ENCODE results near the gene ECHS1.

Gene ECHS1

DNA sequence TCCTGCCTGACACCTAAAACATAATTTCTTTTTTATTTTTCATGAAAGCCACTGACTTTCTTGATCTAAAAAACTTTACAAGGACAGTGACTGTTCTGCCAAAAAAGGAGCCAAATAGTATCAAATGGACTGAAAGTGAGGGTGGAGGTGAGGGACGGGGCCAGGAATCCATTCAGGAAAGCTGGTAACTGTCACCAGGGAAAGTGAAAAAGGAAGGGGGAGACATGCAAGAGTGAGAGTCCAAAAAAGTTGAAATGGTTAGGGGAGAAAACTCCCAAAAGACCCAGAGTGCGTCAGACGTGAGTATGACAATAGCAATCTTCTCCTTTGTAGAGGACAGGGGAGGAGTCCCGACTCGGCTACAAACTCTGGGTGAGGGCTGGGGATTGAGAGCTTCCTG, 28.9 kb downstream of the ECHS1 start:
- Histone ChIP-seq H3K4me1 (ENCODE audit: insufficient read depth, low read length) (peaks cover 4% of the 10 kb centered on the region), H3K9me3 (ENCODE audit: low read length) (no peaks in the 10 kb centered on the region), H3K36me3 (ENCODE audit: insufficient read depth, low read length) (no peaks in the 10 kb centered on the region), H3K4me3 (ENCODE audit: low read length) (no peak overlapping the region), H3K27me3 (ENCODE audit: insufficient read depth, low read length) (no peaks in the 10 kb centered on the region), H2AFZ (ENCODE audit: low read depth, low read length) (no peak overlapping the region)

DNA sequence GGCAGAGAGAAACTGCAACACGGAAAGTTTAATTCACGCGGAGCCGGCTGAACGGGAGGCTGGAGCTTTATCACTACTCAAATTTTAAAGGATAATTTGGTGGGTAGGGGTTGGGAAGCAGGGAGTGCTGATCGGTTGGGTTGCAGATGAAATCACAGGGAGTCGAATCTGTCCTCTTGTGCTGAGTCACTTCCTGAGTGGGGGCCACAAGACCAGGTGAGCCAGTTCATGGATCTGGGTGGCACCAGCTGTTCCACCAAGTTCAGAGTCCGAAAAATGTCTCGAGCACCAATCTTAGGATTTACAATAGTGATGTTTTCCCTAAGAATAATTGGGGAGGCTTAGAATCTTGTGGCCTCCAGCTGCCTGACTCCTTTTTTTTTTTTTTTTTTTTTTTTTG, 29.6 kb downstream of the ECHS1 start:
- Histone ChIP-seq H3K36me3 (ENCODE audit: insufficient read depth, low read length) (no peaks in the 10 kb centered on the region), H3K4me1 (ENCODE audit: insufficient read depth, low read length) (peaks cover 4% of the 10 kb centered on the region), H3K4me3 (ENCODE audit: low read length) (no peak overlapping the region), H3K27me3 (ENCODE audit: insufficient read depth, low read length) (no peaks in the 10 kb centered on the region), H2AFZ (ENCODE audit: low read depth, low read length) (no peak overlapping the region), H3K9me3 (ENCODE audit: low read length) (no peaks in the 10 kb centered on the region)

DNA sequence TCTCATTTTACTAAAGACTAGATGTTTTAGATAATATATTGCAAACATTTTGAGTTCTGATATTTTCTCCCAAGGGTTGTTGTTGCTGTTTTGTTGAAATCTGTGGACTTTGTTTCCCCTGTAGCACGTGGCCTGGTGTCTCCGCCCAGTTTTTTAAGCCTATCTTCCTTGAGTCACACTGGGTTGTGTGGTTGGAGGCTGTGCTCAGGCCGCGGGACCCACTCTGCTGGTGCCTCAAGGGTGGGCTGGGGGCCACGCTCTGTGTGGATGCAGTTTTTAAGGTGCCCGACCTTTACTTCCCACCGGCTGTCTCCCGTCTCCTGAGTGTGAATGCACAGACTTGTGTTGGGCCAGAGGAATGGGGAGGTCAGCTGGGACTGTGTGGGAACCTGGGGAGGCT, 30.2 kb downstream of the ECHS1 start:
- H3K27me3 ChIP-seq (ENCODE audit: insufficient read depth, low read length) = no peaks in the 10 kb centered on the region
- H3K4me3 ChIP-seq (ENCODE audit: low read length) = no peak overlapping the region
- no peaks in the 10 kb centered on the region for H3K9me3 ChIP-seq (ENCODE audit: low read length)
- no peak overlapping the region for H2AFZ ChIP-seq (ENCODE audit: low read depth, low read length)
- no peaks in the 10 kb centered on the region for H3K36me3 ChIP-seq (ENCODE audit: insufficient read depth, low read length)
- H3K4me1 ChIP-seq (ENCODE audit: insufficient read depth, low read length) = peaks cover 4% of the 10 kb centered on the region

DNA sequence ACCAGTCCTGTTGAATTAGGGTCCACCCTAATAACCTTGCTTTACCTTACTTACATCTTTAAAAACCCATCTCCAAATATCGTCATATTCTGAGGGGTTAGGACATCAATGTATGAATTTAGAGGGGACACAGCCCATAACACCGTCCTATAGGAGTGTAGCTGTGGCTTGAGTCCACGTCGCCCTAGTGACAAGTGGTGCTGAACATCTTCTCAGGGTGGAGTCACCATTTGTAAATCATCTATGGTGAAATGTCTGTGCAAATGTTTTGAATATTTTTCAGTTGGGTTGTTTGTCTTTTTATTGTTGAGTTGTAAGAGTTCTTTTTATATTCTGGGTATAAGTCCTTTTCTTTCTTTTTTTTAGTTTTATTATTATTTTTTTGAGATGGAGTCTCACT, 31.2 kb downstream of the ECHS1 start:
- Histone ChIP-seq H3K27me3 (ENCODE audit: insufficient read depth, low read length) (peaks cover 6% of the 10 kb centered on the region), H2AFZ (ENCODE audit: low read depth, low read length) (no peak overlapping the region), H3K9me3 (ENCODE audit: low read length) (no peaks in the 10 kb centered on the region), H3K4me1 (ENCODE audit: insufficient read depth, low read length) (peaks cover 4% of the 10 kb centered on the region), H3K36me3 (ENCODE audit: insufficient read depth, low read length) (no peaks in the 10 kb centered on the region), H3K4me3 (ENCODE audit: low read length) (no peak overlapping the region)

DNA sequence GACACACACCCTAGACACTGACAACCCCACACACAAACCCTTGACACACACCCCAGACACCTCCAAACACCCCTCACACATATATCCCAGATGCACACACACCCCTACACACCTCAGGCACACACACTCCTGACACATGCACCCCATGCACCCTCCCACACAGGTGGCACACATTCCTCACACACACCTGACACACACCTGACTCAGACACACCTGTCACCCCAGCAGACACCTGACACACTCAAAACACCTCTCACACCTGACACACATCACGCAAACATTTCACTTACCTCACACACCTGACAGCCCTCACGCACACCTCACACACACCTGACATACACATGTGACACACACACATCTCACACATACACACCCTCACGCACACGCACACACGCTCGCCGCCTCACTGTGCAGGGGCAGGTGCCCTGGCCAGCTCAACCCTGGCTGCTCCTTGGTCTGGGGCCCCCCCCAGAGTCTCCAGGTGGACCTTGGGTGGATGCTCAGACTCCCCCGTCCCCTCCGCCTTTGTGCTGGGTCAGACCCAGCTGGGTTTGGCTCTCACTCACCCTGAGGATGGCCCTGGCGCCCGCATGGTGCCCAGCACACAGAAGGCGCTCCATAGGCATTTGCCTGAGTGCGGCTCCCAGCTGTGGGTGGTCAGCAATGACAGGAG, 33.3 kb downstream of the ECHS1 start:
- H3K9me3 ChIP-seq (ENCODE audit: low read length) = no peaks in the 10 kb centered on the region
- no peak overlapping the region for H2AFZ ChIP-seq (ENCODE audit: low read depth, low read length)
- H3K4me1 ChIP-seq (ENCODE audit: insufficient read depth, low read length) = peaks cover 14% of the 10 kb centered on the region
- H3K4me3 ChIP-seq (ENCODE audit: low read length) = no peak overlapping the region
- peaks cover 25% of the 10 kb centered on the region for H3K27me3 ChIP-seq (ENCODE audit: insufficient read depth, low read length)
- no peaks in the 10 kb centered on the region for H3K36me3 ChIP-seq (ENCODE audit: insufficient read depth, low read length)

DNA sequence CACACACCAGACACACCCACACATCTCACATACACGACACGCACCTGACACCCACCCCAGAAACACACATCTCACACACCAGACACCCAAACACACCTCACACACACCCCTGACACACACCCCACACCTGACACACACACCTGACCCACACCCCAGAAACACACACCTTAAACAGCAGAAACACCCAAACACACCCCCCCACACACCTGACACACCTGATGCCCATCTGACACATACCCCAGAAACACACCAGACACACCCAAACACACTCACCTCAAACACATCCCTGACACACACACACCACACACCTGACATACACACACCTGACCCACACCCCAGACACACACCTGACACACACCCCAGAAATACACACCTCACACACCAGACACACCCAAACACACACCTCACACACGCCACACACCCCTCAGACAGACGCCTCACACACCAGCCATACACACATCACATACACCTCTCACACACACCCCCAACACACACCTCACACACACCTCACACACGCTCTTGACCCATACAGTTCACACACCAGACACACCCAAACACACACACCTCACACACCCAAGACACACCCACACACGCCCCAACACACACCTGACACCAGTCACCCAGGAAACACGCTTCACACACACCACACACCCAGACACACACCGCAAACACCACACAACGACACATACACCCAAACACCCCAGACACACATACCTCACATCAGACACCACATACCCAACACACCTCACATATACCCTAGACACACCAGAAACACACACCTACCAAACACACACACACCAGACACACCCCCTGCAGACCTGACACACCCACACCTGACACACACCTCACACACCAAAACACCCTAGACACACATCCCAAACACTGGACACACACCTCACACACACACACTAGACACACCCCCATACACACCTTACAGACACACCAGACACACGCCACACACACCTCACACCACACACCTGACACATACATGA, 34.8 kb downstream of the ECHS1 start:
- peaks cover 31% of the 10 kb centered on the region for H3K27me3 ChIP-seq (ENCODE audit: insufficient read depth, low read length)
- no peaks in the 10 kb centered on the region for H3K36me3 ChIP-seq (ENCODE audit: insufficient read depth, low read length)
- no peak overlapping the region for H3K4me3 ChIP-seq (ENCODE audit: low read length)
- H3K4me1 ChIP-seq (ENCODE audit: insufficient read depth, low read length) = peaks cover 14% of the 10 kb centered on the region
- H2AFZ ChIP-seq (ENCODE audit: low read depth, low read length) = no peak overlapping the region
- no peaks in the 10 kb centered on the region for H3K9me3 ChIP-seq (ENCODE audit: low read length)

DNA sequence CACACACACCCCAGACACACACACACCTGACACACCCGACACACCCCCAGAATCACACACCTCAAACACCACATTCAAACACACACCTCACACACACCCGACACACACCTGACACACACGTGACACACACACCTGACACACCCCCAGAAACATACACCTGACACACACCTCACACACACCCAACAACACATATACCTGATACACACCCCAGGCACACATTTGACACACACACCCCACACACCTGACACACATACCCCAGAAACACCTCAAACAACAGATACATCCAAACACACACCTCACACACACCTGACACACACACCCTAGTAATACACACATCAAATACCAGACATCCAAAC, 35.8 kb downstream of the ECHS1 start:
- no peaks in the 10 kb centered on the region for H3K36me3 ChIP-seq (ENCODE audit: insufficient read depth, low read length)
- H3K4me3 ChIP-seq (ENCODE audit: low read length) = no peak overlapping the region
- H3K9me3 ChIP-seq (ENCODE audit: low read length) = peaks cover 6% of the 10 kb centered on the region
- no peak overlapping the region for H2AFZ ChIP-seq (ENCODE audit: low read depth, low read length)
- H3K4me1 ChIP-seq (ENCODE audit: insufficient read depth, low read length) = peaks cover 14% of the 10 kb centered on the region
- H3K27me3 ChIP-seq (ENCODE audit: insufficient read depth, low read length) = peaks cover 31% of the 10 kb centered on the region

DNA sequence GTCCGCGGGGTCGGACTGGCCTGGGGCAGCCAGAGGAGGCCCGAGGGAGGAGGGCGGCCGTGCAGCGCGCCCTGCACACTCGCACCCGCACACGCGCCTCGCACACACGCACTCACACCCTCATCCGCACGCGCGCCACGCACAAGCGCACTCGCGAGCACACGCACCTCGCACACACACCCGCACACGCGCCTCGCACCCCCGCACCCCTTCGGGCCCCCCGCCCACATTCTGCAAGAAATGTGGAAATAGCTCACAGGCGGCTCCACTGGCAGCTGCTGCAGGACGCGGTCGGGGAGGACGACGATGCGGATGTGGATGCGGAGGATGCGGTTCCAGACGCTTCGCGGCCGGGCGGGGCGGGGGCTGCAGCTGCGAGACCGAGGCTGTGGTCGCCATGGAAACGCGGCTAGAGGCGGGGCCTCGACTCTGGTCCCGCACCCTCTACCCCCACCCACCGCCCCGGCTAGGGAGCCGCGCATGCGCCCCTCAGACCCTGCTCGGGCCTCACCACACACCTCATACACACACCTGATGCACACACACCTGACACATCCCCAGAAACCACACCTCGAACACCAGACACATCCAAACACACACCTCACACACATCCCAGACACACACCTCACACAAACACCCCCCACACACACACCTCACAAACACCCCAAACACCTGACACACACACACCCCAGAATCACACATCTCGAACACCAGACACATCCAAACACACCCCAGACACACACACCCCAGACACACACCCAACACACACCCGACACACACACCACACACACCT, 36.4 kb downstream of the ECHS1 start, which contains the start of gene CALY:
Gene CALY (minus strand): TSS at position 320 of the 793 bp plus-strand sequence. CDS start 7,907 bp downstream, outside the sequence.
- Histone ChIP-seq H3K27me3 (ENCODE audit: insufficient read depth, low read length) (peaks cover 31% of the 10 kb centered on the region), H3K4me3 (ENCODE audit: low read length) (no peak within 1 kb of the TSS), H3K4me1 (ENCODE audit: insufficient read depth, low read length) (peaks cover 14% of the 10 kb centered on the region), H3K36me3 (ENCODE audit: insufficient read depth, low read length) (no peaks in the 10 kb centered on the region), H3K9me3 (ENCODE audit: low read length) (peaks cover 9% of the 10 kb centered on the region), H2AFZ (ENCODE audit: low read depth, low read length) (peak within 1 kb of the TSS; percentile 60)

DNA sequence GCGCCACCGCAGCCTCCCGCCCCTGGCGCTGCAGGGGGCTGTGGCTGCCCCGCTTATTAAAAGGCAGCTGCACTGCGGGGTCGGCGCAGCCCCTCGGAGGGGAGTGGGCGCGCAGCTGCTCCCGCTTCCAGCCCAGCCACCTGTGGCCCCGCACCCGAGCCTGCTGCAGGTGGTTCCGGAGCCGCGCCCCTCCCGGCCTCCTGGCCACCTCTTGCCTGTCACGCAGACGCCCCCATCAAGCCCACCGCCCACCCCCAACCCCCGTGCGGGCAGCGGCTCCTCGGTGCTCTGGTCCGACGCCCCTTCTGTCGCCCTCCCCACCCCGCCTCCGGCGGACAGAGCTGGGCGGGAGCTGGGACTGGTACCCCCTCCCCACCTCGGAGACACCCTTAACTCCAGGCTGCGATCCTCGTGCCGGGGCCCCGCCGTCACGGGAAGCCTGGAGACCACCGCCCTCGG, 37.0 kb downstream of the ECHS1 start:
- H3K4me3 ChIP-seq (ENCODE audit: low read length) = no peak overlapping the region
- peaks cover 14% of the 10 kb centered on the region for H3K4me1 ChIP-seq (ENCODE audit: insufficient read depth, low read length)
- H3K27me3 ChIP-seq (ENCODE audit: insufficient read depth, low read length) = peaks cover 31% of the 10 kb centered on the region
- H2AFZ ChIP-seq (ENCODE audit: low read depth, low read length) = no peak overlapping the region
- no peaks in the 10 kb centered on the region for H3K36me3 ChIP-seq (ENCODE audit: insufficient read depth, low read length)
- peaks cover 9% of the 10 kb centered on the region for H3K9me3 ChIP-seq (ENCODE audit: low read length)

DNA sequence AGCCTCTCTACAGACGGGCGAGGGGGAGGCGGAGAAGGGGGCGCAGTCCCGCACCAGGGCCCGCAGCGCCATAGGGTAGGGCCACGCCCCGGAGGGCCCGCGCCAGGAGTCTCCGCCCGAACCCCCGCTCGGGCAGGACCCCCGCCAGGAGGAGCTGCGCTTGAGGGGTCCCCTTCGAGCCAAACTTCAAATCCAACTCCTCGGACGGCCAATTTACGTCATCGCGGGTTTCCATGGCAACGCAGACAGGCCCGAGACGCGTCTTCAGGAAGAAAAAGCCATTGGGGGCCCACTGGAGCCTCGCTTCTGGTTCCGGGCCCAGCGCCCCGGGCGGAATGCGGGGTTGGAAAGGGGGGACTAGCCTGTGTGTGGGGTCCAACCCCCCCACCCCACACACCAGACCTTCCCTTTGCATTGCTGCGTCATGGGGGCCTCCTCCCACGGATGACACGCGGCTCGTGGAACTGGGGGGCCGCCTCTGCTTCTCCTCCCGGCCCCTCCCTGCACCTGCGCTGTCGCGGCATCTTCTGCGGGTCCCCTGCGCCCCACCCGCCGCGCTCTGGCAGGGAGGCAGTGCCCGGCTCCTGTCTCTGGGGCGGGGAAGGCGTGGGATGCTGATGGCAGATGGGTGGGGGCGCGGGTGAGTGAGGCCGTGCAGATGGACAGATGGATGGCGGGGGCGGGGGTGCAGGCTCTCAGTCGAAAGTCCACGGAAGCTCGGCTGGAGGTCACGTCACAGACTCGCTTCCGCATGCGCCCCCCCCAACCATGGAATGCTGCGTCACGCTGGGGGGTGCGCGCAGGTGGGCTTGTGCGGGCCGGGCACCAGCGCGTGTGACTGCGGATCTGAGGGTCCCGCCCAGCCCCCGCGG, 37.7 kb downstream of the ECHS1 start:
- Histone ChIP-seq H3K9me3 (ENCODE audit: low read length) (peaks cover 9% of the 10 kb centered on the region), H3K27me3 (ENCODE audit: insufficient read depth, low read length) (peaks cover 35% of the 10 kb centered on the region)

DNA sequence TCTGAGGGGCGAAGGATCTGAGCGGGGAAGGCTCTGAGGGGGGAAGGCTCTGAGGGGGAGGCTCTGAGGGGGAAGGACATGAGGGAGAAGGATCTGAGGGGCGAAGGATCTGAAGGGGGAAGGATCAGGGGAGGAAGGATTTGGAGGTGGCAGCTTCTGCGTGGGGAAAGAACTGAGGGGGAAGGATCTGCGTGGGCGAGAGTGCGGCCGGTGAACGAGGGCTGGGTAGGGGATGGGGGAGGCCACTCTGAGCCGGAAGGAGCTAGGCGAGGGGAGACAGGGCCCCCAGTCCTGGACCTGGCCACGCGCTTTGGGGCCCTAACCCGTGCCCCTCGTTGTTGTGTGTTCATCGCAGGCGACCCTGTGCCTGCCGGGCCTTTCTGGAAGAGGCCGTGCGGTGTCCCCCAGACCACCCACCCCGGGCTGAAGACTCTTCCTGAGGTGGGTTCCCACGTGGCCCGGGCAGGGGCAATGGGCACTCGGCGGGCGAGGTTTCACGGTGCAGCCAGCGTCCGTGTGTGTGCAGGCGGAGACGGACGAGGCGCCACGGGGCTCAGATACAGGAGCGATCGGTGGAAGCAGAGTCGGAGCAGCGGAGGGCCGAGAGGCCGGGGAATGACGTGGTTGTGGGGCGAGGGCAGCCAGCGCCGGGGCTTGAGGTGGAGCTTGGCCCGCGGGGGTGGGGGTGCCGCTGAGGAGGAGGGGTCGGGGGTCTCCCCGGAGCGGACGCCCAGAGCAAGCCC, 38.5 kb downstream of the ECHS1 start:
- no peaks in the 10 kb centered on the region for H3K36me3 ChIP-seq (ENCODE audit: insufficient read depth, low read length)
- peaks cover 14% of the 10 kb centered on the region for H3K4me1 ChIP-seq (ENCODE audit: insufficient read depth, low read length)
- H3K27me3 ChIP-seq (ENCODE audit: insufficient read depth, low read length) = peaks cover 35% of the 10 kb centered on the region
- H2AFZ ChIP-seq (ENCODE audit: low read depth, low read length) = peak overlapping the region; percentile 60
- peaks cover 9% of the 10 kb centered on the region for H3K9me3 ChIP-seq (ENCODE audit: low read length)
- peak overlapping the region; percentile 27 for H3K4me3 ChIP-seq (ENCODE audit: low read length)

More for the DNA sequence above, 37.7 kb downstream of the ECHS1 start:
- Histone ChIP-seq H3K4me1 (ENCODE audit: insufficient read depth, low read length) (peaks cover 14% of the 10 kb centered on the region), H3K36me3 (ENCODE audit: insufficient read depth, low read length) (no peaks in the 10 kb centered on the region), H2AFZ (ENCODE audit: low read depth, low read length) (peak overlapping the region; percentile 60), H3K4me3 (ENCODE audit: low read length) (peak overlapping the region; percentile 27)
